ENCODE results near the gene ZDHHC14. TPM values are rescaled to one million over a fixed set of nuclear protein-coding genes. Genes with fewer than 3 reads are reported as not detected.
"Not testable (repeated sequence)": the region's sequence is repeated elsewhere in the genome, so short reads cannot be mapped to it uniquely, and the experiment has no call there.

The ZDHHC14 gene
- total and polyA plus RNA-seq, 2 experiments from 2014 or later = 7.5 to 10.1 TPM

- Histone ChIP-seq H3K36me3 (no peaks in the 10 kb centered on the region), H3K27me3 (peaks cover 24% of the 10 kb centered on the region), H3K4me1 (ENCODE audit: low read depth) (peaks cover 10% of the 10 kb centered on the region), H3K9me3 (ENCODE audit: low read depth) (no peaks in the 10 kb centered on the region), H3K4me3 (no peak overlapping the region), H3K27ac (no peak overlapping the region)
- DNase-seq (ENCODE audit: low read depth in 1 of 2, low spot score in 1 of 2) = no peak
- TF ChIP-seq, protein P1, sequence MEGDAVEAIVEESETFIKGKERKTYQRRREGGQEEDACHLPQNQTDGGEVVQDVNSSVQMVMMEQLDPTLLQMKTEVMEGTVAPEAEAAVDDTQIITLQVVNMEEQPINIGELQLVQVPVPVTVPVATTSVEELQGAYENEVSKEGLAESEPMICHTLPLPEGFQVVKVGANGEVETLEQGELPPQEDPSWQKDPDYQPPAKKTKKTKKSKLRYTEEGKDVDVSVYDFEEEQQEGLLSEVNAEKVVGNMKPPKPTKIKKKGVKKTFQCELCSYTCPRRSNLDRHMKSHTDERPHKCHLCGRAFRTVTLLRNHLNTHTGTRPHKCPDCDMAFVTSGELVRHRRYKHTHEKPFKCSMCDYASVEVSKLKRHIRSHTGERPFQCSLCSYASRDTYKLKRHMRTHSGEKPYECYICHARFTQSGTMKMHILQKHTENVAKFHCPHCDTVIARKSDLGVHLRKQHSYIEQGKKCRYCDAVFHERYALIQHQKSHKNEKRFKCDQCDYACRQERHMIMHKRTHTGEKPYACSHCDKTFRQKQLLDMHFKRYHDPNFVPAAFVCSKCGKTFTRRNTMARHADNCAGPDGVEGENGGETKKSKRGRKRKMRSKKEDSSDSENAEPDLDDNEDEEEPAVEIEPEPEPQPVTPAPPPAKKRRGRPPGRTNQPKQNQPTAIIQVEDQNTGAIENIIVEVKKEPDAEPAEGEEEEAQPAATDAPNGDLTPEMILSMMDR (IDR thresholded peaks at IDR 0.05; ENCODE audit: low read depth, low read length) = no peak
Observed at GRCh38 chr6:157386454-157386853, 5.5 kb downstream of the ZDHHC14 start.

DNA sequence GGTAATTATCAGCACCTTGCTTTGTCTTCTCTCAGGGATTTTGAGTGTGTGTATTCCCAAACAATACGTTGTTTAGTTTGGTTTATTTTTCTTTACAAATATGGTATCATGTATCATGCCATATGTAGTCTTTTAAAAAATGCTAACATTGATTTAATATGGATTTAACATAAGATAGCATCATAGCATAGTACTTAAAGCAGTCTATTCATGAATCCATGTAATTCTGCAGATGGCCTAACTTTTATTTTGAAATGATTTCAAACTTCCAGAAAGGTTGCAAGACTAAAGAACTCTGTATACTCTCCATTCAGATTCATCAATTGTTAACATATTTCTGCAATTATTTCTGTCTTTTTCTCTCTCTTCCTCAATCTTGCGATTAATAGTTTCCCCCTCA, 7.9 kb downstream of the ZDHHC14 start:
- peaks cover 6% of the 10 kb centered on the region for H3K27me3 ChIP-seq
- no peaks in the 10 kb centered on the region for H3K36me3 ChIP-seq
- H3K4me3 ChIP-seq = no peak overlapping the region
- H3K27ac ChIP-seq = no peak overlapping the region
- TF ChIP-seq, protein P1 (IDR thresholded peaks at IDR 0.05; ENCODE audit: low read depth, low read length) = no peak
- H3K9me3 ChIP-seq (ENCODE audit: low read depth) = no peaks in the 10 kb centered on the region
- peaks cover 13% of the 10 kb centered on the region for H3K4me1 ChIP-seq (ENCODE audit: low read depth)
- DNase-seq (ENCODE audit: low read depth in 1 of 2, low spot score in 1 of 2) = no peak

GRCh38 chr6:157390273-157391060, 9.5 kb downstream of the ZDHHC14 start:
- Histone ChIP-seq H3K27ac (no peak overlapping the region), H3K4me1 (ENCODE audit: low read depth) (peaks cover 15% of the 10 kb centered on the region), H3K27me3 (no peaks in the 10 kb centered on the region), H3K36me3 (no peaks in the 10 kb centered on the region), H3K4me3 (no peak overlapping the region), H3K9me3 (ENCODE audit: low read depth) (no peaks in the 10 kb centered on the region)
- TF ChIP-seq, protein P1 (IDR thresholded peaks at IDR 0.05; ENCODE audit: low read depth, low read length) = no peak
- no peak for DNase-seq (ENCODE audit: low read depth in 1 of 2, low spot score in 1 of 2)

DNA sequence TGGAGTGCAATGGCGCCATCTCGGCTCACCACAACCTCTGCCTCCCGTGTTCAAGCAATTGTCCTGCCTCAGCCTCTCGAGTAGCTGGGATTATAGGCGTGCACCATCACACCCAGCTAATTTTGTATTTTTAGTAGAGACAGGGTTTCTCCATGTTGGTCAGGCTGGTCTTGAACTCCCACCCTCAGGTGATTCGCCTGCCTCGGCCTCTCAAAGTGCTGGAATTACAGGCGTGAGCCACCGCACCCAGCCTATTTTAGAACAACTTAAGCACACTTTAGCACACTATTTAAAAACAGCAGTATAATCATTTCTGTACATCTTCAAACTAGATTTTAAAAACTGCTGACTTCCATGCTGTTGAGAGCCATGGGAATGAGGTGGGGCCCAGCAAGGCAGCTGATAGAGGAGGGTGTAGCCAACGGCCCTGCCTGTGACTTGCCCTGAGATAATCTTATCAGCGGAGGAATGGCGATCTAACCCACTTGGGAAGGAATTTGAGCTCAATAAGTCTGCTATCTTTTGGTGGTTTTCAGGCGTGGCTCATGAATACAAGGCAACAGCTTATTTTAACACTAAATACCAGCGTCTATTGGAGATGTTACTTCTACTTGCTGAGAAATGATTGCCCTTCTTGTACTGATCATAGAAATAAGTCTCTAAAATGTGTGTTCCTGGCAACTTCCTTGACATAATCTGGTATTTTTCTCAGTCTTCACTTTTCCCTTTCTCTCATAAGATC, 12.1 kb downstream of the ZDHHC14 start:
- Histone ChIP-seq H3K9me3 (ENCODE audit: low read depth) (no peaks in the 10 kb centered on the region), H3K36me3 (no peaks in the 10 kb centered on the region), H3K27me3 (no peaks in the 10 kb centered on the region), H3K4me1 (ENCODE audit: low read depth) (peaks cover 37% of the 10 kb centered on the region), H3K27ac (peak overlapping the region; percentile 83), H3K4me3 (no peak overlapping the region)
- peak; percentile 39 for DNase-seq (ENCODE audit: low read depth in 1 of 2, low spot score in 1 of 2)
- TF ChIP-seq, protein P1 (IDR thresholded peaks at IDR 0.05; ENCODE audit: low read depth, low read length) = no peak

- Histone ChIP-seq H3K27ac (peak overlapping the region; percentile 83), H3K4me1 (ENCODE audit: low read depth) (peaks cover 37% of the 10 kb centered on the region), H3K9me3 (ENCODE audit: low read depth) (no peaks in the 10 kb centered on the region), H3K27me3 (no peaks in the 10 kb centered on the region), H3K36me3 (no peaks in the 10 kb centered on the region), H3K4me3 (no peak overlapping the region)
- DNase-seq (ENCODE audit: low read depth in 1 of 2, low spot score in 1 of 2) = no peak
- TF ChIP-seq, protein P1 (IDR thresholded peaks at IDR 0.05; ENCODE audit: low read depth, low read length) = no peak
Observed at GRCh38 chr6:157393669-157394327, 12.8 kb downstream of the ZDHHC14 start.

GRCh38 chr6:157395199-157395598, 14.2 kb downstream of the ZDHHC14 start:
- H3K27me3 ChIP-seq; H3K27ac ChIP-seq; H3K4me3 ChIP-seq; H3K36me3 ChIP-seq; DNase-seq (ENCODE audit: low read depth in 1 of 2, low spot score in 1 of 2); H3K9me3 ChIP-seq (ENCODE audit: low read depth): not testable (repeated sequence)
- peaks cover 37% of the 10 kb centered on the region for H3K4me1 ChIP-seq (ENCODE audit: low read depth)
